B cell (primary cell): Measurements from ENCODE around the gene FCRL3. TPM values are rescaled to one million over a fixed set of nuclear protein-coding genes. Genes with fewer than 3 reads are reported as not detected.
A peak's percentile ranks its signal among the peaks of the same experiment; 100 is the strongest.

Experiments
- ATAC-seq: fragments of 200-7000 bp; cut with Tn5 transposase; one replicate; pipeline ENCODE4 v1.10.0; 2021; ENCODE audit warnings: low read depth, mild to moderate bottlenecking, moderate number of reproducible peaks, moderate library complexity
- CTCF ChIA-PET: fragments of 350-600 bp; sonication (Branson Sonifier 250); formaldehyde crosslinking; loops from one replicate; lab custom pipeline; 2021; ENCODE audit warnings: antibody characterized with exemption, inconsistent platforms; lab: Charles Lee
- POLR2A ChIA-PET: fragments of 350-600 bp; sonication (Branson Sonifier 250); formaldehyde crosslinking; loops from one replicate; lab custom pipeline; 2021; ENCODE audit warnings: antibody characterized with exemption; lab: Charles Lee
- DNase-seq: peaks from one replicate; pipeline ENCODE4 v3.0.0; 2013
- H2AFZ ChIP-seq: 2 replicates; pipeline ENCODE4 v1.6.1; 2012; ENCODE audit warnings: mild to moderate bottlenecking, low read depth, low read length; ENCODE audit not compliant: insufficient read depth, poor library complexity, severe bottlenecking
- H3K27ac ChIP-seq, 2 donors: 1 replicate in 1 of 2; 2 replicates in 1 of 2; pipeline ENCODE4 v1.5.1; 2012 to 2013; ENCODE audit warnings: low read length in 2 of 2, mild to moderate bottlenecking in 2 of 2, moderate library complexity in 1 of 2
- H3K27me3 ChIP-seq, 4 experiments: fragments of 200-600 bp in 1 of 4; sonication (generic) in 1 of 4; replicated peaks in 1 of 4; 1 replicate in 2 of 4; 2 replicates in 2 of 4; pipeline versions ENCODE4 v1.6.1 to v1.7.0; 2013 to 2016; ENCODE audit warnings: low read length in 3 of 4, mild to moderate bottlenecking in 2 of 4, mixed read lengths in 1 of 4, moderate library complexity in 1 of 4; ENCODE audit not compliant: insufficient read depth in 4 of 4, control insufficient read depth in 3 of 4; ENCODE audit errors: control extremely low read depth in 1 of 4
- H3K36me3 ChIP-seq, 2 experiments: replicated peaks in 1 of 2; 1 replicate in 1 of 2; 2 replicates in 1 of 2; pipeline versions ENCODE4 v1.6.1 to v1.7.1; 2013; ENCODE audit warnings: low read length in 1 of 2; ENCODE audit not compliant: insufficient read depth in 2 of 2, control insufficient read depth in 1 of 2; ENCODE audit errors: control extremely low read depth in 1 of 2, extremely low read depth in 1 of 2
- H3K4me1 ChIP-seq, 2 donors: fragments of 200-600 bp in 1 of 2; sonication (generic) in 1 of 2; 1 replicate in 1 of 2; 2 replicates in 1 of 2; pipeline versions ENCODE4 v1.5.1 to v1.6.1; 2013 to 2017; ENCODE audit warnings: low read length in 2 of 2; ENCODE audit not compliant: control insufficient read depth in 2 of 2, insufficient read depth in 2 of 2
- H3K4me2 ChIP-seq: replicated peaks from 2 replicates; pipeline ENCODE3; 2012; ENCODE audit warnings: mild to moderate bottlenecking, low read depth, low read length; ENCODE audit not compliant: poor library complexity, severe bottlenecking
- H3K4me3 ChIP-seq, 5 experiments: fragments of 200-600 bp in 1 of 5; sonication (generic) in 1 of 5; 1 replicate in 3 of 5; 2 replicates in 2 of 5; pipeline versions ENCODE4 v1.5.1 to v1.7.0; 2011 to 2016; ENCODE audit warnings: low read length in 4 of 5, mild to moderate bottlenecking in 4 of 5, low read depth in 2 of 5, control low read depth in 1 of 5, moderate library complexity in 1 of 5; ENCODE audit not compliant: insufficient read depth in 1 of 5; ENCODE audit errors: control extremely low read depth in 1 of 5, extremely low read depth in 1 of 5
- H3K79me2 ChIP-seq: fragments of 200-600 bp; sonication (generic); one replicate; pipeline ENCODE4 v1.6.0; 2016; ENCODE audit warnings: low read length; ENCODE audit not compliant: control insufficient read depth, insufficient read depth
- H3K9ac ChIP-seq: fragments of 200-600 bp; sonication (generic); 2 replicates; pipeline ENCODE4 v1.6.1; 2017; ENCODE audit warnings: mild to moderate bottlenecking, low read length, moderate library complexity
- H3K9me3 ChIP-seq, 3 donors: one replicate each; pipeline versions ENCODE4 v1.6.1 to v1.7.1; 2013; ENCODE audit warnings: low read length in 2 of 3; ENCODE audit not compliant: control insufficient read depth in 2 of 3, insufficient read depth in 1 of 3; ENCODE audit errors: control extremely low read depth in 1 of 3
- H4K20me1 ChIP-seq: 2 replicates; pipeline ENCODE4 v1.6.0; 2012; ENCODE audit warnings: mild to moderate bottlenecking, low read length; ENCODE audit not compliant: insufficient read depth, control insufficient read depth, poor library complexity, severe bottlenecking
- H3K27ac Mint-ChIP-seq: one replicate; pipeline ENCODE4 v1.8.0; 2021; ENCODE audit warnings: mixed read lengths
- H3K27me3 Mint-ChIP-seq: one replicate; pipeline ENCODE4 v1.8.0; 2021; ENCODE audit warnings: mixed read lengths
- H3K4me1 Mint-ChIP-seq: one replicate; pipeline ENCODE4 v1.8.0; 2021; ENCODE audit warnings: mixed read lengths
- H3K4me3 Mint-ChIP-seq: one replicate; pipeline ENCODE4 v1.8.0; 2021; ENCODE audit warnings: mixed read lengths
- H3K9me3 Mint-ChIP-seq: one replicate; pipeline ENCODE4 v1.8.0; 2022; ENCODE audit warnings: mixed read lengths; ENCODE audit not compliant: insufficient read depth
- CTCF ChIP-seq: fragments of 200-600 bp; IDR thresholded peaks from one replicate; pipeline ENCODE4 v1.8.0; 2022; ENCODE audit warnings: antibody characterized with exemption, mild to moderate bottlenecking
- EZH2 ChIP-seq: IDR thresholded peaks from 2 replicates; pipeline ENCODE4 v1.6.1; 2012; ENCODE audit warnings: borderline replicate concordance, low read depth, mild to moderate bottlenecking, moderate library complexity, low read length; ENCODE audit not compliant: insufficient read depth, poor library complexity, severe bottlenecking
- WGBS: methylation state at CpG from one replicate; pipeline ENCODE4 v1.1.5; 2013; ENCODE audit warnings: missing lambda C conversion rate; ENCODE audit not compliant: insufficient coverage; 5-methylcytosine and 5-hydroxymethylcytosine counted together
- intact Hi-C: fragments of 100-400 bp; cut with micrococcal nuclease; formaldehyde crosslinking; loops from one replicate; pipeline ENCODE4 v1.10.0; 2022
- polyA plus RNA-seq: library from polyadenylated mRNA; depleted of rRNA; stranded (reverse); fragments of >200 nt; gene quantifications from 2 replicates; pipeline ENCODE4 v1.2.3, GENCODE V29; 2012
- total RNA-seq, 2 donors: library from RNA; stranded (reverse); fragments of 120-200 nt in 1 of 2; gene quantifications; 1 replicate in 1 of 2; 2 replicates in 1 of 2; pipeline versions ENCODE4 v1.2.3 to v1.2.4, GENCODE V29; 2013 to 2022

The FCRL3 gene
- total and polyA plus RNA-seq, 2 donors (not counting 1 experiment from before 2014, with no cell fraction given): 115 to 220 TPM

GRCh38 chr1:157732755-157733154, 32.2 kb upstream of the FCRL3 start:
- Histone ChIP-seq H2AFZ (no peak overlapping the region), H3K4me2 (no peak overlapping the region), H3K27ac (peak overlapping the region; percentile 36 to 83), H3K79me2 (no peaks in the 10 kb centered on the region), H3K9me3 (no peaks in the 10 kb centered on the region), H3K9ac (no peak overlapping the region), H3K27me3 (no peaks in the 10 kb centered on the region), H4K20me1 (no peaks in the 10 kb centered on the region), H3K4me1 (peaks cover 52% of the 10 kb centered on the region in 2 donors), H3K36me3 (no peaks in the 10 kb centered on the region), H3K4me3 (no peak overlapping the region)
- TF ChIP-seq CTCF (no peak), EZH2 (no peak)
- no peak for DNase-seq
- peak overlapping the region; percentile 89 for H3K27ac Mint-ChIP-seq
- H3K4me3 Mint-ChIP-seq: peak overlapping the region; percentile 29
- no peak for ATAC-seq
- intact Hi-C loops: loop anchor here (5.0 kb wide), 1 partner anchor 35 kb away; no protein-coding TSS in a partner anchor
- no CpG with 5 or more reads among the region's 3 CpGs for WGBS
- CTCF ChIA-PET: interaction anchor here (0.5 to 2.7 kb wide), 4 partner anchors 9 to 153 kb away, joined by 5 to 12 read pairs (median 8); no protein-coding TSS in a partner anchor
- no peaks in the 10 kb centered on the region for H3K27me3 Mint-ChIP-seq
- POLR2A ChIA-PET: interaction anchor here (0.8 kb wide), 1 partner anchor 27 kb away, joined by 3 read pairs; no protein-coding TSS in a partner anchor
- peaks cover 79% of the 10 kb centered on the region for H3K4me1 Mint-ChIP-seq
- H3K9me3 Mint-ChIP-seq: peaks cover 5% of the 10 kb centered on the region

GRCh38 chr1:157725221-157725577, 24.6 kb upstream of the FCRL3 start:
- peak overlapping the region in 1 of 5 experiments; percentile 45 for H3K4me3 ChIP-seq
- Mint-ChIP-seq H3K4me3 (peak overlapping the region; percentile 71), H3K9me3 (peaks cover 13% of the 10 kb centered on the region), H3K27ac (peak overlapping the region; percentile 98), H3K4me1 (peaks cover 74% of the 10 kb centered on the region), H3K27me3 (no peaks in the 10 kb centered on the region)
- H3K27ac ChIP-seq: peak overlapping the region; percentile 80 to 94
- H3K4me2 ChIP-seq: peak overlapping the region; percentile 69
- TF ChIP-seq CTCF (no peak), EZH2 (no peak)
- ChIA-PET CTCF (interaction anchor here (1.0 to 3.0 kb wide), 10 partner anchors 8 to 145 kb away, joined by 3 to 17 read pairs (median 6); partner anchors contain the start of gene FCRL2), POLR2A (interaction anchor here (0.9 kb wide), 1 partner anchor 29 kb away, joined by 3 read pairs; no protein-coding TSS in a partner anchor)
- DNase-seq: peak; percentile 86
- H3K36me3 ChIP-seq: no peaks in the 10 kb centered on the region
- intact Hi-C loops: loop anchor here (1.0 to 5.0 kb wide), 3 partner anchors 9 to 73 kb away; no protein-coding TSS in a partner anchor
- H3K79me2 ChIP-seq: peaks cover 4% of the 10 kb centered on the region
- H3K27me3 ChIP-seq: no peaks in the 10 kb centered on the region
- H3K9me3 ChIP-seq: peaks cover 2 to 21% (median 10%) of the 10 kb centered on the region in 3 donors
- peak overlapping the region; percentile 29 for H3K9ac ChIP-seq
- peaks cover 65 to 69% of the 10 kb centered on the region in 2 donors for H3K4me1 ChIP-seq
- no peak overlapping the region for H2AFZ ChIP-seq
- H4K20me1 ChIP-seq: no peaks in the 10 kb centered on the region
- peak; percentile 21 for ATAC-seq
- whole genome bisulfite sequencing: no CpG with 5 or more reads among the region's 2 CpGs
